ENCODE measurements around the gene KCNH4. TPM values are rescaled to one million over a fixed set of nuclear protein-coding genes. Genes with fewer than 3 reads are reported as not detected.

KCNH4 gene
- total RNA-seq, 1 experiment from 2014 or later: 0.24 TPM

DNA sequence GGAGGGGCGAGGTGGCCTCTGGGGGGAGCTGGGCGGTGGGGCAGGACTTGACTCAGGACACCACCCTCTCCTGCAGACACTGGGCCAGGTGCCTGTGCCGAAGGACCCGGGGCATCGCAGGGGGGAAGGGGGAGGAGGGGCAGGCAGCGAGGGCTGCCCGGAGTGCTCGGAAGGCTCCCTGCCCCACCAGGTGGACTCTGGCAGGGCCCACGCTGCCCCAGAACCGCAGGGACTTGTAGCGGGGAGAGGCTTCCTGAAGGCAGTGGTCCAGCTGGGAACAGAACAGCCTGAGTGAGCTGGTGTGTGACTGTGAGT, 8.7 kb upstream of the KCNH4 start (continued):
- TF ChIP-seq, protein P1, sequence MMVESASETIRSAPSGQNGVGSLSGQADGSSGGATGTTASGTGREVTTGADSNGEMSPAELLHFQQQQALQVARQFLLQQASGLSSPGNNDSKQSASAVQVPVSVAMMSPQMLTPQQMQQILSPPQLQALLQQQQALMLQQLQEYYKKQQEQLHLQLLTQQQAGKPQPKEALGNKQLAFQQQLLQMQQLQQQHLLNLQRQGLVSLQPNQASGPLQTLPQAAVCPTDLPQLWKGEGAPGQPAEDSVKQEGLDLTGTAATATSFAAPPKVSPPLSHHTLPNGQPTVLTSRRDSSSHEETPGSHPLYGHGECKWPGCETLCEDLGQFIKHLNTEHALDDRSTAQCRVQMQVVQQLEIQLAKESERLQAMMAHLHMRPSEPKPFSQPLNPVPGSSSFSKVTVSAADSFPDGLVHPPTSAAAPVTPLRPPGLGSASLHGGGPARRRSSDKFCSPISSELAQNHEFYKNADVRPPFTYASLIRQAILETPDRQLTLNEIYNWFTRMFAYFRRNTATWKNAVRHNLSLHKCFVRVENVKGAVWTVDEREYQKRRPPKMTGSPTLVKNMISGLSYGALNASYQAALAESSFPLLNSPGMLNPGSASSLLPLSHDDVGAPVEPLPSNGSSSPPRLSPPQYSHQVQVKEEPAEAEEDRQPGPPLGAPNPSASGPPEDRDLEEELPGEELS (CRISPR knock-in tag; IDR thresholded peaks at IDR 0.05): no peak
- no peak for TF ChIP-seq RELA (CRISPR knock-in tag; IDR thresholded peaks at IDR 0.05; ENCODE audit: borderline replicate concordance)

GRCh38 chr17:42188749-42189650, 8.1 kb upstream of the KCNH4 start:
- Mint-ChIP-seq H3K9me3 (no peaks in the 10 kb centered on the region), H3K4me1 (peaks cover 22% of the 10 kb centered on the region), H3K27ac (no peak overlapping the region), H3K4me3 (no peak overlapping the region), H3K27me3 (ENCODE audit: low read depth) (peaks cover 29% of the 10 kb centered on the region), H3K36me3 (no peaks in the 10 kb centered on the region)
- ATAC-seq (no peak), DNase-seq (ENCODE audit: low spot score) (no peak)
- CTCF ChIA-PET: interaction anchor here (0.6 to 7.3 kb wide), 9 partner anchors 9 to 329 kb away, joined by 3 to 55 read pairs (median 3); partner anchors contain the start of gene KCNH4
- POLR2A ChIA-PET: interaction anchor here (0.6 kb wide), 1 partner anchor 269 kb away, joined by 5 read pairs; no protein-coding TSS in a partner anchor
- TF ChIP-seq, protein P2, sequence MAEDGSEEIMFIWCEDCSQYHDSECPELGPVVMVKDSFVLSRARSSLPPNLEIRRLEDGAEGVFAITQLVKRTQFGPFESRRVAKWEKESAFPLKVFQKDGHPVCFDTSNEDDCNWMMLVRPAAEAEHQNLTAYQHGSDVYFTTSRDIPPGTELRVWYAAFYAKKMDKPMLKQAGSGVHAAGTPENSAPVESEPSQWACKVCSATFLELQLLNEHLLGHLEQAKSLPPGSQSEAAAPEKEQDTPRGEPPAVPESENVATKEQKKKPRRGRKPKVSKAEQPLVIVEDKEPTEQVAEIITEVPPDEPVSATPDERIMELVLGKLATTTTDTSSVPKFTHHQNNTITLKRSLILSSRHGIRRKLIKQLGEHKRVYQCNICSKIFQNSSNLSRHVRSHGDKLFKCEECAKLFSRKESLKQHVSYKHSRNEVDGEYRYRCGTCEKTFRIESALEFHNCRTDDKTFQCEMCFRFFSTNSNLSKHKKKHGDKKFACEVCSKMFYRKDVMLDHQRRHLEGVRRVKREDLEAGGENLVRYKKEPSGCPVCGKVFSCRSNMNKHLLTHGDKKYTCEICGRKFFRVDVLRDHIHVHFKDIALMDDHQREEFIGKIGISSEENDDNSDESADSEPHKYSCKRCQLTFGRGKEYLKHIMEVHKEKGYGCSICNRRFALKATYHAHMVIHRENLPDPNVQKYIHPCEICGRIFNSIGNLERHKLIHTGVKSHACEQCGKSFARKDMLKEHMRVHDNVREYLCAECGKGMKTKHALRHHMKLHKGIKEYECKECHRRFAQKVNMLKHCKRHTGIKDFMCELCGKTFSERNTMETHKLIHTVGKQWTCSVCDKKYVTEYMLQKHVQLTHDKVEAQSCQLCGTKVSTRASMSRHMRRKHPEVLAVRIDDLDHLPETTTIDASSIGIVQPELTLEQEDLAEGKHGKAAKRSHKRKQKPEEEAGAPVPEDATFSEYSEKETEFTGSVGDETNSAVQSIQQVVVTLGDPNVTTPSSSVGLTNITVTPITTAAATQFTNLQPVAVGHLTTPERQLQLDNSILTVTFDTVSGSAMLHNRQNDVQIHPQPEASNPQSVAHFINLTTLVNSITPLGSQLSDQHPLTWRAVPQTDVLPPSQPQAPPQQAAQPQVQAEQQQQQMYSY (CRISPR knock-in tag; IDR thresholded peaks at IDR 0.05): no peak
- TF ChIP-seq ELF4 (CRISPR knock-in tag; IDR thresholded peaks at IDR 0.05; ENCODE audit: low read depth): no peak
- TF ChIP-seq RORB (CRISPR knock-in tag; IDR thresholded peaks at IDR 0.05): no peak
- TF ChIP-seq USF2 (CRISPR knock-in tag; IDR thresholded peaks at IDR 0.05): no peak
- no peak for TF ChIP-seq ZNF512 (CRISPR knock-in tag; IDR thresholded peaks at IDR 0.05; ENCODE audit: borderline replicate concordance)
- TF ChIP-seq ZNF138 (CRISPR knock-in tag; conservative IDR thresholded peaks at IDR 0.05): no peak
- no peak for TF ChIP-seq CREB1 (CRISPR knock-in tag; IDR thresholded peaks at IDR 0.05)
- TF ChIP-seq FOXK1 (CRISPR knock-in tag; IDR thresholded peaks at IDR 0.05): no peak
- TF ChIP-seq TP53 (CRISPR knock-in tag; IDR thresholded peaks at IDR 0.05): no peak
- TF ChIP-seq, protein P3, sequence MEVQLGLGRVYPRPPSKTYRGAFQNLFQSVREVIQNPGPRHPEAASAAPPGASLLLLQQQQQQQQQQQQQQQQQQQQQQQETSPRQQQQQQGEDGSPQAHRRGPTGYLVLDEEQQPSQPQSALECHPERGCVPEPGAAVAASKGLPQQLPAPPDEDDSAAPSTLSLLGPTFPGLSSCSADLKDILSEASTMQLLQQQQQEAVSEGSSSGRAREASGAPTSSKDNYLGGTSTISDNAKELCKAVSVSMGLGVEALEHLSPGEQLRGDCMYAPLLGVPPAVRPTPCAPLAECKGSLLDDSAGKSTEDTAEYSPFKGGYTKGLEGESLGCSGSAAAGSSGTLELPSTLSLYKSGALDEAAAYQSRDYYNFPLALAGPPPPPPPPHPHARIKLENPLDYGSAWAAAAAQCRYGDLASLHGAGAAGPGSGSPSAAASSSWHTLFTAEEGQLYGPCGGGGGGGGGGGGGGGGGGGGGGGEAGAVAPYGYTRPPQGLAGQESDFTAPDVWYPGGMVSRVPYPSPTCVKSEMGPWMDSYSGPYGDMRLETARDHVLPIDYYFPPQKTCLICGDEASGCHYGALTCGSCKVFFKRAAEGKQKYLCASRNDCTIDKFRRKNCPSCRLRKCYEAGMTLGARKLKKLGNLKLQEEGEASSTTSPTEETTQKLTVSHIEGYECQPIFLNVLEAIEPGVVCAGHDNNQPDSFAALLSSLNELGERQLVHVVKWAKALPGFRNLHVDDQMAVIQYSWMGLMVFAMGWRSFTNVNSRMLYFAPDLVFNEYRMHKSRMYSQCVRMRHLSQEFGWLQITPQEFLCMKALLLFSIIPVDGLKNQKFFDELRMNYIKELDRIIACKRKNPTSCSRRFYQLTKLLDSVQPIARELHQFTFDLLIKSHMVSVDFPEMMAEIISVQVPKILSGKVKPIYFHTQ (CRISPR knock-in tag; IDR thresholded peaks at IDR 0.05): no peak
- TF ChIP-seq ARID4B (CRISPR knock-in tag; IDR thresholded peaks at IDR 0.05; ENCODE audit: borderline replicate concordance): no peak
- no peak for TF ChIP-seq JUN (CRISPR knock-in tag; IDR thresholded peaks at IDR 0.05)
- TF ChIP-seq TEAD1 (CRISPR knock-in tag; IDR thresholded peaks at IDR 0.05): no peak
- no peak for TF ChIP-seq MLX (CRISPR knock-in tag; IDR thresholded peaks at IDR 0.05)

Measured in WTC11 (cell line).